HepG2 (cell line): ENCODE results near the gene IL4I1. TPM values are rescaled to one million over a fixed set of nuclear protein-coding genes. Genes with fewer than 3 reads are reported as not detected.

ENCODE experiments used
- GMEB1 ChIP-seq: sonication (generic); formaldehyde crosslinking; IDR thresholded peaks from 2 replicates; pipeline ENCODE4 v1.5.1; 2020; ENCODE audit warnings: missing genetic modification reagents, mild to moderate bottlenecking, borderline replicate concordance
- JUNB ChIP-seq: sonication (generic); formaldehyde crosslinking; IDR thresholded peaks from 2 replicates; pipeline ENCODE4 v1.8.0; 2022; ENCODE audit warnings: missing genetic modification reagents, mild to moderate bottlenecking, borderline replicate concordance
- KDM6A ChIP-seq: IDR thresholded peaks from 2 replicates; pipeline ENCODE4 v1.6.1; 2016; ENCODE audit warnings: low read depth
- MEF2D ChIP-seq: sonication (generic); formaldehyde crosslinking; IDR thresholded peaks from 2 replicates; pipeline ENCODE4 v1.5.1; 2020; ENCODE audit warnings: mild to moderate bottlenecking, missing genetic modification reagents
- NAIF1 ChIP-seq: sonication (generic); formaldehyde crosslinking; IDR thresholded peaks from 2 replicates; pipeline ENCODE4 v1.5.0; 2020; ENCODE audit warnings: mild to moderate bottlenecking, missing genetic modification reagents, borderline replicate concordance
- NFKB2 ChIP-seq: sonication (generic); formaldehyde crosslinking; IDR thresholded peaks from 2 replicates; pipeline ENCODE4 v1.4.0; 2020; ENCODE audit warnings: missing genetic modification reagents, borderline replicate concordance
- SOX6 ChIP-seq, 2 experiments: fragments of 450-650 bp in 1 of 2; sonication (generic) in 1 of 2; formaldehyde crosslinking in 1 of 2; IDR thresholded peaks; 2 replicates each; pipeline versions ENCODE4 v1.4.0 to v1.6.1; 2017 to 2020; ENCODE audit warnings: antibody characterized with exemption in 1 of 2, mild to moderate bottlenecking in 1 of 2, missing genetic modification reagents in 1 of 2
- TFE3 ChIP-seq: IDR thresholded peaks from 2 replicates; pipeline ENCODE4 v1.6.1; 2016
- THAP11 ChIP-seq: IDR thresholded peaks from 2 replicates; pipeline ENCODE4 v1.6.1; 2016; ENCODE audit warnings: missing biosample characterization, missing genetic modification reagents
- TOE1 ChIP-seq: sonication (generic); formaldehyde crosslinking; IDR thresholded peaks from 2 replicates; pipeline ENCODE4 v1.4.0; 2020; ENCODE audit warnings: mild to moderate bottlenecking, missing genetic modification reagents
- ZBED4 ChIP-seq: sonication (generic); formaldehyde crosslinking; IDR thresholded peaks from 2 replicates; pipeline ENCODE4 v1.4.0; 2020; ENCODE audit warnings: missing genetic modification reagents, borderline replicate concordance
- ZBTB14 ChIP-seq: sonication (generic); formaldehyde crosslinking; IDR thresholded peaks from 2 replicates; pipeline ENCODE4 v1.4.0; 2020; ENCODE audit warnings: missing genetic modification reagents
- ZBTB3 ChIP-seq: sonication (generic); formaldehyde crosslinking; IDR thresholded peaks from 2 replicates; pipeline ENCODE4 v1.4.0; 2020; ENCODE audit warnings: low read depth, mild to moderate bottlenecking, moderate library complexity, missing genetic modification reagents, borderline replicate concordance
- ZBTB7A ChIP-seq: sonication (generic); formaldehyde crosslinking; IDR thresholded peaks from 2 replicates; pipeline ENCODE4 v1.8.0; 2022; ENCODE audit warnings: mild to moderate bottlenecking, missing genetic modification reagents
- ZNF10 ChIP-seq: sonication (generic); formaldehyde crosslinking; IDR thresholded peaks from 2 replicates; pipeline ENCODE4 v1.4.0; 2020; ENCODE audit warnings: mild to moderate bottlenecking, low read depth, missing genetic modification reagents, borderline replicate concordance
- ZNF451 ChIP-seq: sonication (generic); formaldehyde crosslinking; IDR thresholded peaks from 2 replicates; pipeline ENCODE4 v1.5.0; 2020; ENCODE audit warnings: mild to moderate bottlenecking, missing genetic modification reagents
- ZNF503 ChIP-seq: sonication (generic); formaldehyde crosslinking; IDR thresholded peaks from 2 replicates; pipeline ENCODE4 v1.4.0; 2020; ENCODE audit warnings: missing genetic modification reagents
- ZNF670 ChIP-seq: sonication (generic); formaldehyde crosslinking; IDR thresholded peaks from 2 replicates; pipeline ENCODE4 v1.8.0; 2022; ENCODE audit warnings: mild to moderate bottlenecking, missing genetic modification reagents, borderline replicate concordance
- ZNF703 ChIP-seq: sonication (generic); formaldehyde crosslinking; IDR thresholded peaks from 2 replicates; pipeline ENCODE4 v1.5.1; 2020; ENCODE audit warnings: missing genetic modification reagents, mild to moderate bottlenecking, moderate library complexity, borderline replicate concordance
- polyA plus RNA-seq, 8 experiments: library from polyadenylated mRNA; depleted of rRNA in 3 of 8; stranded (reverse) in 7 of 8; unstranded in 1 of 8; fragments of >200 nt; fragmentation: Illumina TruSeq in 4 of 8; extraction: Trizol in 4 of 8; gene quantifications; 2 replicates each; pipeline versions ENCODE4 v1.2.1 to v1.2.3, GENCODE V29; 2011 to 2016; ENCODE audit warnings: low read depth in 4 of 8, missing spikeins in 1 of 8, mixed read lengths in 1 of 8; ENCODE audit not compliant: insufficient read depth in 1 of 8
- total RNA-seq, 5 experiments: library from RNA; depleted of rRNA; stranded (reverse); fragments of >200 nt; fragmentation: Illumina TruSeq; extraction: Trizol; gene quantifications; 2 replicates each; pipeline ENCODE4 v1.2.3, GENCODE V29; 2016; ENCODE audit warnings: low read depth in 1 of 5

IL4I1 gene
- total and polyA plus RNA-seq, 2 of the 13 experiments (the other 11 are each of a cell fraction or from before 2014, with no cell fraction given): not detected

GRCh38 chr19:49929121-49929610, 32.5 kb upstream of the IL4I1 start, which contains the start of the genes ATF5 and NUP62 (continued):
- 0 out of 2 replicates have a peak, but pooled peaks have one; percentile 74 for TF ChIP-seq ZBED4 (CRISPR knock-in tag)
- peak; percentile 10; the same call in 1 of the 2 replicates for TF ChIP-seq KDM6A (CRISPR knock-in tag)
- 0 out of 2 replicates have a peak, but pooled peaks have one; percentile 66 for TF ChIP-seq ZNF451 (CRISPR knock-in tag)
- peak; percentile 65 for TF ChIP-seq ZBTB14 (CRISPR knock-in tag)
- no peak for TF ChIP-seq TOE1
- peak; percentile 92 for TF ChIP-seq ZNF703 (CRISPR knock-in tag)
- peak; percentile 83 for TF ChIP-seq THAP11 (CRISPR knock-in tag)
- peak; percentile 67 for TF ChIP-seq ZNF503
- peak; percentile 69; the same call in 1 of the 2 replicates for TF ChIP-seq JUNB (CRISPR knock-in tag)
- peak; percentile 92 for TF ChIP-seq ZNF670
- TF ChIP-seq MEF2D: no peak
- TF ChIP-seq SOX6 (IDR thresholded peaks at IDR 0.05): no peak
- peak; percentile 38 for TF ChIP-seq SOX6 (CRISPR knock-in tag; IDR thresholded peaks at IDR 0.05)
- TF ChIP-seq ZBTB7A: peak; percentile 54; the same call in 1 of the 2 replicates
- peak; percentile 72; the same call in 1 of the 2 replicates for TF ChIP-seq GMEB1
- TF ChIP-seq TFE3: peak; percentile 47; the same call in 1 of the 2 replicates
- TF ChIP-seq ZNF10 (CRISPR knock-in tag): no peak
- peak; percentile 80; the same call in 1 of the 2 replicates for TF ChIP-seq NAIF1 (CRISPR knock-in tag)
- TF ChIP-seq NFKB2 (CRISPR knock-in tag): peak; percentile 98
- TF ChIP-seq ZBTB3 (CRISPR knock-in tag): peak; percentile 65; the same call in 1 of the 2 replicates
